ENCODE data around the gene CLIP1. TPM values are rescaled to one million over a fixed set of nuclear protein-coding genes. Genes with fewer than 3 reads are reported as not detected.
"Not testable (repeated sequence)": the region's sequence is repeated elsewhere in the genome, so short reads cannot be mapped to it uniquely, and the experiment has no call there.

The CLIP1 gene
- total RNA-seq, 1 experiment from 2014 or later: 18.0 TPM

DNA sequence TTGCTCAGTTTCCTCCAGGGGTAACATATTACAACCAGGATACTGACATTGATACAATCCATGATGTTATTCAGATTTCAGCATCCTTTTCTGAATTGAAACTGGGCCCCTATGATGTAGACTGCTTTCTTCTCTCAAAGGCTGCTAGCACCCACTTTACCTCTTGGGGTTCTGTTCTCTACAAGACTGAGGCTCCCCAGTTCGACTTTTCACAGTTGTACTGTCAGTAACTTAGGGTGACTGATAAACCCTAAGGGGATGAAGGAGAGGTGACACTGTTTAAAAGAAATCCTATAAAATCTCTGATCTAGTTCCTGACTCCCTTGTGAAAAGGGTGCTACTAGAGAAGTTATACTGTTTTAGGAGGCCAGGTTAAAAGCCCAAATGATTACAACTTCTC lies 157.0 kb downstream of the CLIP1 start:
- Histone ChIP-seq H3K27me3 (no peaks in the 10 kb centered on the region), H3K9me3 (replicated peaks) (no peaks in the 10 kb centered on the region), H3K4me3 (peak overlapping the region; percentile 80), H3K4me1 (no peaks in the 10 kb centered on the region), H3K36me3 (peaks cover 12% of the 10 kb centered on the region), H3K27ac (no peak overlapping the region)
- DNase-seq: peak in 1 of 2 experiments; percentile 5

DNA sequence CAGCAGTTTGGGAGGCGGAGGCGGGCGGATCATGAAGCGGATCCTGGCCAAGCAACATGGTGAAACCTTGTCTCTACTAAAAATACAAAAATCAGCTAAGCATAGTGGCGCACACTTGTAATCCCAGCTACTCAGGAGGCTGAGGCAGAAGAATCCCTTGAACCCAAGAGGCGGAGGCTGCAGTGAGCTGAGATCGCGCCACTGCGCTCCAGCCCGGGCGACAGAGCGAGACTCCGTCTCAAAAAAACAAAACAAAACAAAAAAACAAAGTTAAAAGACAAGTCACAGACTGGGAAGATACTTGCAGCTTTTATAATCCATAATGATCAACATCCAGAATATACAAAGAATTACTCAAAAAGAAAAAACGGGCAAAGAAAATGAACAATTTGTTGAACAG lies 161.7 kb downstream of the CLIP1 start:
- DNase-seq; H3K4me1 ChIP-seq; H3K27ac ChIP-seq; H3K27me3 ChIP-seq; H3K4me3 ChIP-seq; H3K9me3 ChIP-seq (replicated peaks): not testable (repeated sequence)
- H3K36me3 ChIP-seq: peaks cover 12% of the 10 kb centered on the region

DNA sequence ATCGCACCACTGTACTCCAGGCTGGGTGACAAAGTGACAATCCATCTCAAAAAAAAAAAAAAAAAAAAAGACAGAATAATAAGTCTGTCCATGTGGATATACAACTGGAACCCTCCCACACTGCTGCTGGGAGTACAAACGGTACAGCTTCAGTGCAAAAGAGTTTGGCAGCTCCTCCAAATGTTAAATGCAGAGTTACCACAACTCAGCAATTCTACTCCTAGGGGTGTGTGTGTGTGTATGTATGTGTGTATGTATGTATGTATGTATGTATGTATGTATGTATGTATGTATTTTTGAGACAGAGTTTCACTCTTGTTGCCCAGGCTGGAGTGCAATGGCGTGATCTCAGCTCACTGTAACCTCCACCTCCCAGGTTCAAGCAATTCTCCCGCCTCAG lies 163.5 kb downstream of the CLIP1 start:
- H3K36me3 ChIP-seq: peaks cover 11% of the 10 kb centered on the region
- not testable (repeated sequence) for H3K4me1 ChIP-seq; H3K4me3 ChIP-seq; H3K9me3 ChIP-seq (replicated peaks); H3K27ac ChIP-seq; H3K27me3 ChIP-seq; DNase-seq

DNA sequence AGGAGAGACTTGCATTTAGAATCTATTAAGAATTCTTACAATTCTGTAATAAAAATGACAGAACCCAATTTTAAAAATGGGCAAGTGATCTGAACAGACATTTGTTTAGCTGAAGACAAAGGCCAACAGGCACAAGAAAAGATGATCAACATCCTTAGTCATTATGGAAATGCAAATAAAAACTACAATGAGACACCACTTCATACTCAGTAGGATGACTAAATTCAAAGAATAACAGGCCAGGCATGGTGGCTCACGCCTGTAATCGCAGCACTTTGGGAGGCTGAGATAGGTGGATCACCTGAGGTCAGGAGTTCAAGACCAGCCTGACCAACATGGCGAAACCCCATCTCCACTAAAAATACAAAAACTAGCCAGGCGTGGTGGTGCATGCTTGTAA lies 164.0 kb downstream of the CLIP1 start:
- not testable (repeated sequence) for DNase-seq; H3K4me3 ChIP-seq; H3K4me1 ChIP-seq; H3K9me3 ChIP-seq (replicated peaks); H3K27ac ChIP-seq; H3K36me3 ChIP-seq; H3K27me3 ChIP-seq

DNA sequence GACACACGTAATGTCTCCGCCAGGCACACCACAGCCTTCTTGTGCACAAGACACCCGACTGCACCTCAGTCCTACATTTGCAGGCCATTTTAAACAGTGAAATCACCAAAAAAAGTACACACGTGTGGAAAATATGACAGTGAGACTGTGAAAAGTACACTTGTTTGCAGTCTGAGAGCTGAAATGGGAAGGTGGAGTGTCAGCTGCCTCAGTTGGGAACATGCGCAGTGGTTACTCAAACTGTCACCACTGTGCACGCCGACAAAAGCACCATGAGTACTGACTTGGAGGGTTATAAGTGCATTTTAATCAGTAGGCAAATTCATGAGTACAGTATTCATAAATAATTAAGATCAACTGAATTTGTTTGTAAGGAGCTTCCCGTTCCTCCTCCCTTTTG lies 171.9 kb downstream of the CLIP1 start:
- Histone ChIP-seq H3K4me3 (no peak overlapping the region), H3K27me3 (no peaks in the 10 kb centered on the region)

DNA sequence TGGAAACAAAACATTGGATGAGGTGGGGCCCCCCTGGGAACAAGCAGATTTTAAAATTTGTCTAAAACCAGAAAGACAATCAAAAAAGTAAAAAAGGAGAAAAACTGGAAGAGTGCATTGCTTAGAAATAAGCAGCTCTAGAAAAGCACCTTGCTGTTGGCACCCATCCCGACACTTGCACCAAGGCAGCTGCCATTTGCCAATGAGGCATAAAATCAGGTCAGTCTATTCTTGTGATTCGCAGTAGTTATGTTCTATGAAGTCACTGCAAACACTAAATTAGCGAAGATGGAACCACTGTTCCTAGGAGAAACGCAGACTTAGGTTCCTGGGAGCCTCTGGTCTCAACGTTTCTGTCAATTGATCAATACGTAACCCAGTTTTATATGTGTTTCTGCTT lies 172.4 kb downstream of the CLIP1 start:
- H3K36me3 ChIP-seq: peaks cover 3% of the 10 kb centered on the region; the same call in 1 of the 2 replicates
- no peaks in the 10 kb centered on the region for H3K4me1 ChIP-seq
- no peaks in the 10 kb centered on the region for H3K27me3 ChIP-seq
- no peak for DNase-seq
- no peak overlapping the region for H3K4me3 ChIP-seq
- no peak overlapping the region for H3K27ac ChIP-seq
- H3K9me3 ChIP-seq (replicated peaks): no peaks in the 10 kb centered on the region

More for the DNA sequence above, 171.9 kb downstream of the CLIP1 start:
- DNase-seq: no peak
- peaks cover 3% of the 10 kb centered on the region; the same call in 1 of the 2 replicates for H3K36me3 ChIP-seq
- no peak overlapping the region for H3K27ac ChIP-seq
- H3K4me1 ChIP-seq: no peaks in the 10 kb centered on the region
- no peaks in the 10 kb centered on the region for H3K9me3 ChIP-seq (replicated peaks)

DNA sequence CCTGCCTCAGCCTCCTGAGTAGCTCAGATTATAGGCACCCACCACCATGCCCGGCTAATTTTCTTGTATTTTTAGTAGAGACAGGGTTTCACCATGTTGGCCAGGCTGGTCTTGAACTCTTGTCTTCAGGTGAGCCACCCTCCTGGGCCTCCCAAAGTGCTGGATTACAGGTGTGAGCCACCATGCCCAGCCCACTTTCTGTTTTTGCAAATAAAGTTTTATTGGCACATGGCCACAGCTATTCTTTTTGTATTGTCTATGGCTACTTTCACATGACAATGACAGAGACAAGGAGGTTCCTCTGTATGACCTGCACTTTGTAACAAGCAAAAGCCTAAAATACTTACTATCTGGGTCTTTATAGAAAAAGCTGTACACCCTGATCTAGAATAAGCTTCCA lies 176.9 kb downstream of the CLIP1 start:
- H3K36me3 ChIP-seq: peaks cover 3% of the 10 kb centered on the region; the same call in 1 of the 2 replicates
- DNase-seq: no peak
- H3K4me1 ChIP-seq: no peaks in the 10 kb centered on the region
- no peaks in the 10 kb centered on the region for H3K9me3 ChIP-seq (replicated peaks)
- no peak overlapping the region for H3K27ac ChIP-seq
- no peaks in the 10 kb centered on the region for H3K27me3 ChIP-seq
- H3K4me3 ChIP-seq: no peak overlapping the region

DNA sequence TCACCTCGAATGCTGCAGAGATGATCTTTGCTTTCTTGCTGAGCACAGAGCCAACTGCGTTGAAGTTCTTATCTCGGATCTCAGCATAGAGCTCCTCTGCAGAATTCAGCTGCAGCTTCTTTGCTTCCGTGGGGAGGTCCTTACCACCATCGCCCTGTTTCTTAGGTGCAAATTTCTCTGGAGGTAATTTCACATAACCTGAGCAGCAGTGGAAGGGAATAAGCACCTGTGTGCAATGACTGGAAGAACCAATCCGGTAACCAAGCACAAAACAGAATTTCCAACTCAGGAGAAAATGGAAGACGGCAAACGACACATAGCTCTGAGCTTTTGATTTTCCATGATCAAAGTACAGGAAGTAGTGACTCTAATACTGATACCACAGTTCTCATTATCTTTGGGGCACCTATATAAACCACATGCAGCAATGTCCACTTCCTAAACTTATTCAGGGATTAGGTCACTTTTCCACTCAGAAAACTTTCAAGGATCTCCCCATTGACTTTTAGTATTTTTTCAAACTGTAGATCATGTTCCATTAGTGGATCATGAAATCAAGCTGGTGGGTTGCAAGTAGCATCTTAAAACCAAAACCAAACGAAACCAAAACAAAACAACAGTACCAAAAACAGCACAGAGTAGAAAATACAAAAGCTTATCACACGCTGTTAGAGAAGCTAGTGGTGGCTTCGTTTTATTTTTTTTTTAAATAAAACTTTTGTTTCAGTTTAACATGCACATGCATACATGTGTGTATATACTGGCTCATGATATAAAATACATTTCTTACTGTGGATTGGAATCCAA lies 177.7 kb downstream of the CLIP1 start:
- H3K27ac ChIP-seq: no peak overlapping the region
- H3K9me3 ChIP-seq (replicated peaks): no peaks in the 10 kb centered on the region
- H3K4me1 ChIP-seq: no peaks in the 10 kb centered on the region
- H3K27me3 ChIP-seq: no peaks in the 10 kb centered on the region
- H3K36me3 ChIP-seq: peaks cover 3% of the 10 kb centered on the region; the same call in 1 of the 2 replicates
- no peak overlapping the region for H3K4me3 ChIP-seq
- DNase-seq: no peak

DNA sequence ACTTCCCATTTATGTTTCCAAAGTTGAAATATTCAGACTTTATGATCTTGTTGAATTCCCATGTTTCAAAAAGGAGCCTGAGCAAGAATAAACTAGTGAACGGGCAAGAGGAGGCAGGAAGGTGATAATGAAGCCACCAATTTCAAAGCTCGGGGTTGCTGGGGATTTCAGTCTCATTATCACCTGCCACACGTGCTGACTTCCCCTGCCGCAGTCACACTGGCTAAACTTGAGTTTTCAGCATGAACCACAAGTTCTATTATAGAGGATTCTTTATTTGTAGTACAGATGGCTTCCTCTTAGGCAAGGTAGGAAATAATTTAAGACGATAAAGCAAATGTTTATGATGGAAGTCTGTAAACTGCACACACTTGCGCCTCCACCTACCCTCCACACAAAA lies 178.5 kb downstream of the CLIP1 start:
- DNase-seq: no peak
- H3K9me3 ChIP-seq (replicated peaks): no peaks in the 10 kb centered on the region
- no peak overlapping the region for H3K4me3 ChIP-seq
- H3K36me3 ChIP-seq: no peaks in the 10 kb centered on the region; the same call in 1 of the 2 replicates
- no peak overlapping the region for H3K27ac ChIP-seq
- no peaks in the 10 kb centered on the region for H3K4me1 ChIP-seq
- H3K27me3 ChIP-seq: no peaks in the 10 kb centered on the region

DNA sequence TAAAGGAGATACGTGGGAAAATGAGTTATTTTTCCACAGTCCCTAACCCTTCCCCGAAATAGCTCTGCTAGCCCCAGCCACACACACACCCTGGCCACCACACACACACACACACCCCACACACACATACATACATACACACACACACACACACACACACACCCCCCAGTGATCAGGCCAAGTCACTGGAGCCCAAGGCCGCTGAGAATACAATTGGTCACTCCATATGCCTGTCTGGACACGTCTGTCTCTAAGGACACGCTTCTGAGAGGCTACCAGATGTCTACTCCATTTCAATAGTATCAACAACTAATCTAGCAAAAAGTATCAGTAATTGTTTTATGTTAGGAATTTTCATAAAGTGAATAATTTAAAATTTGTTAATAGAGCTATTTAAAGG lies 183.6 kb downstream of the CLIP1 start:
- DNase-seq: no peak
- H3K4me3 ChIP-seq: no peak overlapping the region

DNA sequence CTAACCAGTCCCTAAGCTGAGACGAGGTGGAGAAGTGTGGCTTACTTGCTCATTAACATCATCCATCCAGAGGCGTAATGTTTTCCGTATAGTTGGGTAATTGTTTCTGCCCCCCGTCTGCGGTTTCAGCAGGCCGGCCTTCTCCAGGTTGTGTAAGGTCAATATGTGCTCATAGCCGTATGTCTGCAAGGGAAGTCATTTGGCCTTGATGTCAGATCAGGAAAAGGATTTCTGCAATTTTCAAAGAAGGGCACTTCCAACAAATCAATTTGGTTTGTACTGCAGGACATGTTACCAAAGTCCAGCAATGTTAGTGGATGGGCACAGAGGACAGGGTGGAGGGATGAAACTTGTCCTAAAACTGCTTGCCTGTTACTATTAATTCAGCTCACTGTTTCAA lies 186.7 kb downstream of the CLIP1 start:
- Histone ChIP-seq H3K9me3 (replicated peaks) (no peaks in the 10 kb centered on the region), H3K27me3 (no peaks in the 10 kb centered on the region), H3K36me3 (peaks cover 2% of the 10 kb centered on the region; the same call in 1 of the 2 replicates), H3K4me3 (no peak overlapping the region), H3K4me1 (no peaks in the 10 kb centered on the region), H3K27ac (no peak overlapping the region)
- DNase-seq: no peak

More for the DNA sequence above, 183.6 kb downstream of the CLIP1 start:
- Histone ChIP-seq H3K4me1 (no peaks in the 10 kb centered on the region), H3K27ac (no peak overlapping the region), H3K9me3 (replicated peaks) (no peaks in the 10 kb centered on the region), H3K36me3 (0 out of 2 replicates have a peak, but pooled peaks cover 2% of the 10 kb centered on the region), H3K27me3 (no peaks in the 10 kb centered on the region)

DNA sequence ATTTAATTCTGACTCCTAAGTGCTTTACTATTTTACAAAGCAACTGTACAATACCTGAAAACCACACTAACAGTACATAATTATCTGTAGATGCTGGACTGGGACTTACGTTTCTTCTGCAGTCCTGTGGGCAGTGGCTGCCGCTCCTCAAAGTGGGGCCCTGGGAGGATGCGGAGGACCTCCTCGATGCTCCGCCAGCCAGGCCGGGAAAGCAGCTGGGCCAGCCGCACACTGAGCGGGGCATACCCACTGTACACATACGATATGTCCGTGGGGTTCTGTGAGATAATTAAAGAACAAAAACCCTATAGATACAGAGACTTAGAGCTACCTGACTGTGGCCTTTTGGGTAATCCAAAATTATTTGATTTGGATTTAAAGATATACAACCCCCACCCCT lies 189.8 kb downstream of the CLIP1 start:
- H3K36me3 ChIP-seq: peaks cover 2% of the 10 kb centered on the region; the same call in 1 of the 2 replicates
- H3K9me3 ChIP-seq (replicated peaks): no peaks in the 10 kb centered on the region
- no peak for DNase-seq
- H3K4me3 ChIP-seq: no peak overlapping the region
- H3K4me1 ChIP-seq: no peaks in the 10 kb centered on the region
- H3K27me3 ChIP-seq: no peaks in the 10 kb centered on the region
- H3K27ac ChIP-seq: no peak overlapping the region

DNA sequence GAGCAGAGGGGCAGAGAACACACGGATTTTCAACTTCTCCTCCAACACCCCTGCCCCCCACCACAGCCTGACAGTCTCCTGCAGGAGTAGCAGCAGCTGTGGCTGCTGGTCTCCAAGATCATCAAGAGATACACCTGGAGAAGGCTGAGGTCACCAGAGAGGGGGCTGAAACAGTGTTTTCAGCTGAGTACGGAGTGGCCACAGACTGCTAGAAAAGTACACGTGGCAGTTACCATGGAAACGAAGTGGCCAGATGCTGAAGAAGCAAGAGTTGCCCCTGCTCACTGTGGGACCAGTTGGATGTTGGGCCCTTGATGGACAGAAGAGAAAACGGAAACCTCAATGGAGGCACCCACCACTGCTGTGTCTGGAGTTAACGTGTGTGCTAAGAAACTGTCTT lies 191.7 kb downstream of the CLIP1 start:
- no peak for DNase-seq
- Histone ChIP-seq H3K4me1 (peaks cover 5% of the 10 kb centered on the region; the same call in 1 of the 2 replicates), H3K36me3 (peaks cover 2% of the 10 kb centered on the region; the same call in 1 of the 2 replicates), H3K4me3 (no peak overlapping the region), H3K27me3 (no peaks in the 10 kb centered on the region), H3K9me3 (replicated peaks) (no peaks in the 10 kb centered on the region), H3K27ac (no peak overlapping the region)

DNA sequence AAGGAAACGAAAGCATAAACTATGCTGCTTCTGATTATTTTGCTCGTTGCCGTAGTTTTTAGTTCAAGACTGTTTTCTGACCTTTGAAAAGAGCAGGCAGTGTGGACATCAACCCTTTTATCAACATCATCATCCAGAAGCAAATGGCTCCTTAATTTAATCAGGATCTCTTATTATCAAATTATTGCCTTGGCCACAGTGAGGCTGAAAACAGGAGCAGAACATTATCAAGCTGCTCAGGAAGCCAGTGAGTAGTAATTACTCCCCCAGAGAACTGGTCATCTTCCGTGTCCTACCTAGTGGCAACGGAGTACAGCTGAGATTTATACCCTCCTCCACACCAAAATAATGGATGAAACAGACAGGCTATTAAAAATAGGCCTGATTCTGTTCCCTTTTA lies 194.4 kb downstream of the CLIP1 start:
- no peaks in the 10 kb centered on the region; the same call in 1 of the 2 replicates for H3K36me3 ChIP-seq
- no peak overlapping the region for H3K4me3 ChIP-seq
- H3K27ac ChIP-seq: no peak overlapping the region
- H3K4me1 ChIP-seq: peaks cover 9% of the 10 kb centered on the region; the same call in 1 of the 2 replicates
- no peaks in the 10 kb centered on the region for H3K9me3 ChIP-seq (replicated peaks)
- no peaks in the 10 kb centered on the region for H3K27me3 ChIP-seq
- no peak for DNase-seq

DNA sequence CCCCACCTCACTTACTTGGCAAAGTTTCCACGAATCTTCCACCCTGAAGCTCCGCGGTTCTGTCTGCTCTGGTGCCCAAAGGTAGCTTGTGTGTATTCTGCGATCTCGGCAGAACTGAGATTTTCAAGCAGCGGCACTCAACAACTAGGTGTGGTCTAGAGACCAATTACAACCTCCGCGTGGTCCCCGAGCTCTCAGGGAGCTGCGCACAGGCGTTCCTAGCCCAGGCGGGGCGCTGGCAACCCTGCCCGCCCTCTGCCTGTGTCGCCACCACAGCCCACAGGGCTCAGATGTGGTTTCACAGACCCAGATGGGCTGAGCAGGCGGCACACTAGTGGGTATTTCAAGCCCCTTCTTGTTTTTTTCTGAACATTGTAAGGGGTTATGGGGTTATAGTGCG lies 195.1 kb downstream of the CLIP1 start:
- Histone ChIP-seq H3K27me3 (no peaks in the 10 kb centered on the region), H3K27ac (no peak overlapping the region), H3K4me1 (peaks cover 9% of the 10 kb centered on the region; the same call in 1 of the 2 replicates), H3K9me3 (replicated peaks) (no peaks in the 10 kb centered on the region), H3K4me3 (no peak overlapping the region), H3K36me3 (no peaks in the 10 kb centered on the region; the same call in 1 of the 2 replicates)
- DNase-seq: no peak
